Osteoblast (primary cell): ENCODE results near the gene NAB1. TPM values are rescaled to one million over a fixed set of nuclear protein-coding genes. Genes with fewer than 3 reads are reported as not detected.
A peak's percentile ranks its signal among the peaks of the same experiment; 100 is the strongest.

Experiments
- DNase-seq: peaks from one replicate; pipeline ENCODE4 v3.0.0; 2011; ENCODE audit warnings: low spot score, mixed read lengths; ENCODE audit not compliant: insufficient read length; ENCODE audit errors: missing footprints
- H2AFZ ChIP-seq: 2 replicates; pipeline ENCODE4 v1.6.0; 2011; ENCODE audit warnings: mild to moderate bottlenecking, low read length
- H3K27ac ChIP-seq: 2 replicates; pipeline ENCODE4 v1.5.1; 2011; ENCODE audit warnings: mild to moderate bottlenecking, low read depth, low read length, moderate library complexity
- H3K27me3 ChIP-seq: 2 replicates; pipeline ENCODE4 v1.6.0; 2012; ENCODE audit warnings: mild to moderate bottlenecking, control low read depth, inconsistent platforms, low read length, moderate library complexity; ENCODE audit not compliant: insufficient read depth
- H3K36me3 ChIP-seq: 2 replicates; pipeline ENCODE4 v1.5.1; 2011; ENCODE audit warnings: mild to moderate bottlenecking, low read length, control low read depth, moderate library complexity; ENCODE audit not compliant: insufficient read depth
- H3K4me1 ChIP-seq: 2 replicates; pipeline ENCODE4 v1.5.1; 2011; ENCODE audit warnings: mild to moderate bottlenecking, low read length, control low read depth, moderate library complexity; ENCODE audit not compliant: insufficient read depth
- H3K4me2 ChIP-seq: 2 replicates; pipeline ENCODE4 v1.6.0; 2011; ENCODE audit warnings: mild to moderate bottlenecking, low read length; ENCODE audit not compliant: insufficient read depth
- H3K4me3 ChIP-seq: fragments of 200-600 bp; sonication (generic); 3 replicates; pipeline ENCODE4 v1.5.1; 2012; ENCODE audit warnings: mild to moderate bottlenecking, low read length, inconsistent platforms; ENCODE audit not compliant: insufficient read depth
- H3K79me2 ChIP-seq: 2 replicates; pipeline ENCODE4 v1.6.0; 2012; ENCODE audit warnings: mild to moderate bottlenecking, low read length, control low read depth, inconsistent platforms; ENCODE audit not compliant: insufficient read depth
- H3K9me3 ChIP-seq: 2 replicates; pipeline ENCODE4 v1.5.1; 2011; ENCODE audit warnings: low read depth, low read length, control low read depth
- H4K20me1 ChIP-seq: 2 replicates; pipeline ENCODE4 v1.6.0; 2012; ENCODE audit warnings: mild to moderate bottlenecking, low read length, control low read depth; ENCODE audit not compliant: insufficient read depth
- CTCF ChIP-seq: IDR thresholded peaks from 2 replicates; pipeline ENCODE4 v1.5.1; 2011; ENCODE audit warnings: mild to moderate bottlenecking, low read depth, low read length, moderate library complexity; ENCODE audit errors: extremely low read depth
- total RNA-seq: library from RNA; depleted of rRNA; stranded (reverse); fragments of >200 nt; gene quantifications from 2 replicates; pipeline ENCODE4 v1.2.3, GENCODE V29; 2012

The NAB1 gene
- total RNA-seq, 1 donor = 44.2 TPM

- Histone ChIP-seq H4K20me1 (peaks cover 16% of the 10 kb centered on the region), H2AFZ (no peak overlapping the region), H3K4me3 (no peak overlapping the region), H3K36me3 (no peaks in the 10 kb centered on the region), H3K4me1 (peaks cover 34% of the 10 kb centered on the region), H3K9me3 (no peaks in the 10 kb centered on the region), H3K27me3 (no peaks in the 10 kb centered on the region), H3K4me2 (peak overlapping the region; percentile 89), H3K27ac (no peak overlapping the region), H3K79me2 (peaks cover 67% of the 10 kb centered on the region)
- DNase-seq = no peak
- no peak for TF ChIP-seq CTCF
These were observed 2.5 kb downstream of the NAB1 start for GRCh38 chr2:190651413-190651812.

- H3K4me1 ChIP-seq = peaks cover 24% of the 10 kb centered on the region
- H3K4me2 ChIP-seq = no peak overlapping the region
- peaks cover 16% of the 10 kb centered on the region for H4K20me1 ChIP-seq
These were observed 4.3 kb downstream of the NAB1 start for GRCh38 chr2:190653231-190653630.

GRCh38 chr2:190653931-190654330 is 5.0 kb downstream of the NAB1 start:
- Histone ChIP-seq H3K4me1 (peaks cover 24% of the 10 kb centered on the region), H3K79me2 (peaks cover 91% of the 10 kb centered on the region), H3K27me3 (no peaks in the 10 kb centered on the region), H3K9me3 (no peaks in the 10 kb centered on the region), H3K4me3 (no peak overlapping the region), H3K36me3 (no peaks in the 10 kb centered on the region), H3K4me2 (no peak overlapping the region), H3K27ac (no peak overlapping the region), H2AFZ (no peak overlapping the region), H4K20me1 (peaks cover 19% of the 10 kb centered on the region)
- TF ChIP-seq CTCF = no peak
- no peak for DNase-seq

More at GRCh38 chr2:190653231-190653630, 4.3 kb downstream of the NAB1 start:
- Histone ChIP-seq H3K27ac (no peak overlapping the region), H3K9me3 (no peaks in the 10 kb centered on the region), H3K79me2 (peaks cover 84% of the 10 kb centered on the region), H2AFZ (no peak overlapping the region), H3K27me3 (no peaks in the 10 kb centered on the region), H3K4me3 (no peak overlapping the region), H3K36me3 (no peaks in the 10 kb centered on the region)
- DNase-seq = no peak
- no peak for TF ChIP-seq CTCF

- Histone ChIP-seq H2AFZ (no peak overlapping the region), H4K20me1 (peaks cover 24% of the 10 kb centered on the region), H3K27me3 (no peaks in the 10 kb centered on the region), H3K9me3 (no peaks in the 10 kb centered on the region), H3K4me2 (no peak overlapping the region), H3K4me3 (no peak overlapping the region), H3K79me2 (peaks cover 99% of the 10 kb centered on the region), H3K36me3 (no peaks in the 10 kb centered on the region), H3K4me1 (peaks cover 24% of the 10 kb centered on the region), H3K27ac (no peak overlapping the region)
- DNase-seq = no peak
- no peak for TF ChIP-seq CTCF
These were observed 6.2 kb downstream of the NAB1 start for GRCh38 chr2:190655113-190655512.
